IMR-90 (cell line): ENCODE measurements around the gene ROCK2.

Source experiments
- BHLHE40 ChIP-seq: fragments of 150-350 bp; IDR thresholded peaks from 2 replicates; pipeline ENCODE4 v1.6.1; 2016; ENCODE audit warnings: mild to moderate bottlenecking, low read depth, low read length
- CEBPB ChIP-seq: IDR thresholded peaks from 2 replicates; pipeline ENCODE4 v1.6.1; 2012; ENCODE audit warnings: low read depth, low read length, improper control_type of control experiment
- CHD1 ChIP-seq: IDR thresholded peaks from 2 replicates; pipeline ENCODE4 v1.6.1; 2012; ENCODE audit warnings: low read depth, low read length, improper control_type of control experiment
- FOS ChIP-seq: fragments of 150-350 bp; IDR thresholded peaks from 2 replicates; pipeline ENCODE4 v1.6.1; 2016; ENCODE audit warnings: low read depth, low read length
- MAFK ChIP-seq: IDR thresholded peaks from 2 replicates; pipeline ENCODE4 v1.6.1; 2012; ENCODE audit warnings: low read depth, low read length, improper control_type of control experiment
- MAZ ChIP-seq: IDR thresholded peaks from 2 replicates; pipeline ENCODE4 v1.6.1; 2012; ENCODE audit warnings: low read depth, mild to moderate bottlenecking, low read length, improper control_type of control experiment, moderate library complexity, borderline replicate concordance
- MXI1 ChIP-seq: IDR thresholded peaks from 2 replicates; pipeline ENCODE4 v1.6.1; 2012; ENCODE audit warnings: low read depth, mild to moderate bottlenecking, low read length, moderate library complexity, borderline replicate concordance
- POLR2A ChIP-seq: IDR thresholded peaks from 2 replicates; pipeline ENCODE4 v1.6.1; 2012; ENCODE audit warnings: mild to moderate bottlenecking, low read depth, low read length
- RCOR1 ChIP-seq: IDR thresholded peaks from 2 replicates; pipeline ENCODE4 v1.6.1; 2012; ENCODE audit warnings: mild to moderate bottlenecking, low read length, improper control_type of control experiment; ENCODE audit not compliant: insufficient replicate concordance
- RFX5 ChIP-seq: IDR thresholded peaks from 2 replicates; pipeline ENCODE4 v1.8.0; 2012; ENCODE audit warnings: low read depth, mild to moderate bottlenecking, low read length, moderate library complexity
- SMC3 ChIP-seq: fragments of 150-350 bp; IDR thresholded peaks from 2 replicates; pipeline ENCODE4 v1.6.1; 2016; ENCODE audit warnings: low read depth, mild to moderate bottlenecking, antibody characterized with exemption, low read length, moderate library complexity
- USF2 ChIP-seq: fragments of 150-350 bp; IDR thresholded peaks from 2 replicates; pipeline ENCODE4 v1.6.1; 2017; ENCODE audit warnings: mild to moderate bottlenecking, antibody characterized with exemption, low read length, low read depth
- TF ChIP-seq, protein P1 (sequence below): conservative IDR thresholded peaks from 2 replicates; pipeline ENCODE4 v1.5.1; 2012; ENCODE audit warnings: mild to moderate bottlenecking, low read depth, low read length, improper control_type of control experiment
- TF ChIP-seq, protein P2 (sequence below): fragments of 150-350 bp; IDR thresholded peaks from 2 replicates; pipeline ENCODE4 v1.6.1; 2016; ENCODE audit warnings: low read depth, mild to moderate bottlenecking, low read length, moderate library complexity, borderline replicate concordance

DNA sequence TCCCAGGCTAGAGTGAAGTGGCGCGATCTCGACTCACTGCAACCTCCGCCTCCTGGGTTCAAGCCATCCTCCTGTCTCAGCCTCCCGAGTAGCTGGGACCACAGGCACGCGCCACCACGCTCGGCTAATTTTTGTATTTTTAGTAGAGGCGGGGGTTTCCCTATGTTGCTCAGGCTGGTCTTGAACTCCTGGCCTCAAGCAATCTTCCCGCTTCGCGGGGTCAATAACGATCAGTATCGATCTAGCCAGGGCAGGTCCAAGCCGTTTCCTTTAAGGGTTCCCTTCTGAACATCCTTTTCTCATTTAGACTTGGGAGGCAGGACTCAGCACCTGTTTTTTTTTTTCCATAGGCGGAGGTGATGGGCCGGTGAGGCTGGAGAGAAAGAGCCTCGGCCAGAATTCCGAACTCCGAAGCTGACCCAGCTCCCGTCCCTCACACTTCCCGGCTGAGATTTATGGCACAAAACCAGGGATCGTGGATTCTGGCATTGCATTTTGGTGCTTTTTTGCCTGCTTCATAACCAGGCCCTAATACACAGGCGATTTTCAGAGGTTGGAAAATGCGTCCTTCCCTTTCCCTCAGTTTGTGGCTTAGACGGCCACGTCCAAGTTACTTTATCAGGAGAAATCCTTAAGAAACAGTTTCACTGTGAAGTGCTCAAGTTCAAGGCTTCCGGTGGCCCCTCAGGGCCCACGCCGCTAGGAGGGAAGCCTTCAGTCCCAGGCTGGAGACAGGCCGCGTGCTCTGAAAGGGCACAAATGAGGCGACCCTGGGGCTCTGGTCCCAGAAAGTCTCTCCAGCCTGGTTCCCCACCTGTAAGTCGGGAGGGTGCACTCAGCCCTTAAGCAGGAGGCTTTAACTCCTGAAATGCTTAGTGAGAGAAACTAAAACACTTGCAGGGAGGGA lies 190.2 kb downstream of the ROCK2 start:
- no peak for TF ChIP-seq POLR2A
- TF ChIP-seq, protein P1, sequence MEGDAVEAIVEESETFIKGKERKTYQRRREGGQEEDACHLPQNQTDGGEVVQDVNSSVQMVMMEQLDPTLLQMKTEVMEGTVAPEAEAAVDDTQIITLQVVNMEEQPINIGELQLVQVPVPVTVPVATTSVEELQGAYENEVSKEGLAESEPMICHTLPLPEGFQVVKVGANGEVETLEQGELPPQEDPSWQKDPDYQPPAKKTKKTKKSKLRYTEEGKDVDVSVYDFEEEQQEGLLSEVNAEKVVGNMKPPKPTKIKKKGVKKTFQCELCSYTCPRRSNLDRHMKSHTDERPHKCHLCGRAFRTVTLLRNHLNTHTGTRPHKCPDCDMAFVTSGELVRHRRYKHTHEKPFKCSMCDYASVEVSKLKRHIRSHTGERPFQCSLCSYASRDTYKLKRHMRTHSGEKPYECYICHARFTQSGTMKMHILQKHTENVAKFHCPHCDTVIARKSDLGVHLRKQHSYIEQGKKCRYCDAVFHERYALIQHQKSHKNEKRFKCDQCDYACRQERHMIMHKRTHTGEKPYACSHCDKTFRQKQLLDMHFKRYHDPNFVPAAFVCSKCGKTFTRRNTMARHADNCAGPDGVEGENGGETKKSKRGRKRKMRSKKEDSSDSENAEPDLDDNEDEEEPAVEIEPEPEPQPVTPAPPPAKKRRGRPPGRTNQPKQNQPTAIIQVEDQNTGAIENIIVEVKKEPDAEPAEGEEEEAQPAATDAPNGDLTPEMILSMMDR: no peak
- no peak for TF ChIP-seq MAFK
- TF ChIP-seq, protein P2, sequence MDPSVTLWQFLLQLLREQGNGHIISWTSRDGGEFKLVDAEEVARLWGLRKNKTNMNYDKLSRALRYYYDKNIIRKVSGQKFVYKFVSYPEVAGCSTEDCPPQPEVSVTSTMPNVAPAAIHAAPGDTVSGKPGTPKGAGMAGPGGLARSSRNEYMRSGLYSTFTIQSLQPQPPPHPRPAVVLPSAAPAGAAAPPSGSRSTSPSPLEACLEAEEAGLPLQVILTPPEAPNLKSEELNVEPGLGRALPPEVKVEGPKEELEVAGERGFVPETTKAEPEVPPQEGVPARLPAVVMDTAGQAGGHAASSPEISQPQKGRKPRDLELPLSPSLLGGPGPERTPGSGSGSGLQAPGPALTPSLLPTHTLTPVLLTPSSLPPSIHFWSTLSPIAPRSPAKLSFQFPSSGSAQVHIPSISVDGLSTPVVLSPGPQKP: no peak
- TF ChIP-seq FOS: no peak
- no peak for TF ChIP-seq MXI1
- no peak for TF ChIP-seq RCOR1
- no peak for TF ChIP-seq CHD1
- no peak for TF ChIP-seq MAZ
- TF ChIP-seq SMC3: no peak
- TF ChIP-seq USF2: no peak
- TF ChIP-seq BHLHE40: no peak
- no peak for TF ChIP-seq RFX5
- no peak for TF ChIP-seq CEBPB
